Epithelial cell of prostate (primary cell): Measurements from ENCODE around the gene SPATA32.

Experiments
- DNase-seq: peaks from one replicate; pipeline ENCODE4 v3.0.0-alpha.2; 2011; ENCODE audit warnings: low read depth, low spot score
- H3K27ac ChIP-seq: fragments of 450-650 bp; 2 replicates; pipeline ENCODE4 v1.5.1; 2017; ENCODE audit warnings: mild to moderate bottlenecking

SPATA32 gene

GRCh38 chr17:45231481-45232116 is 30.3 kb downstream of the SPATA32 start:
- no peak for DNase-seq
- no peak overlapping the region for H3K27ac ChIP-seq

GRCh38 chr17:45230787-45231480 is 31.0 kb downstream of the SPATA32 start:
- no peak for DNase-seq
- H3K27ac ChIP-seq: no peak overlapping the region

GRCh38 chr17:45230410-45230786 is 31.5 kb downstream of the SPATA32 start:
- no peak for DNase-seq
- H3K27ac ChIP-seq: no peak overlapping the region

GRCh38 chr17:45229681-45230409 is 32.0 kb downstream of the SPATA32 start:
- no peak overlapping the region for H3K27ac ChIP-seq
- no peak for DNase-seq

- no peak for DNase-seq
- H3K27ac ChIP-seq: no peak overlapping the region
These were observed 32.9 kb downstream of the SPATA32 start for GRCh38 chr17:45228763-45229539.

- no peak overlapping the region for H3K27ac ChIP-seq
- no peak for DNase-seq
These were observed 33.8 kb downstream of the SPATA32 start for GRCh38 chr17:45227926-45228762.

- DNase-seq: no peak
- no peak overlapping the region for H3K27ac ChIP-seq
These were observed 34.6 kb downstream of the SPATA32 start for GRCh38 chr17:45227101-45227925.

- H3K27ac ChIP-seq: no peak overlapping the region
- no peak for DNase-seq
These were observed 35.3 kb downstream of the SPATA32 start for GRCh38 chr17:45226576-45226975.

- DNase-seq: no peak
- no peak overlapping the region for H3K27ac ChIP-seq
These were observed 35.8 kb downstream of the SPATA32 start for GRCh38 chr17:45225964-45226530.

- H3K27ac ChIP-seq: no peak overlapping the region
- DNase-seq: no peak
These were observed 36.7 kb downstream of the SPATA32 start for GRCh38 chr17:45225051-45225700.

GRCh38 chr17:45224671-45225050 is 37.2 kb downstream of the SPATA32 start:
- no peak overlapping the region for H3K27ac ChIP-seq
- DNase-seq: no peak

GRCh38 chr17:45223539-45224528 is 38.1 kb downstream of the SPATA32 start:
- H3K27ac ChIP-seq: no peak overlapping the region
- DNase-seq: no peak

- DNase-seq: no peak
- H3K27ac ChIP-seq: no peak overlapping the region
These were observed 38.8 kb downstream of the SPATA32 start for GRCh38 chr17:45222996-45223538.

GRCh38 chr17:45222289-45222995 is 39.5 kb downstream of the SPATA32 start:
- H3K27ac ChIP-seq: no peak overlapping the region
- no peak for DNase-seq

- no peak for DNase-seq
- no peak overlapping the region for H3K27ac ChIP-seq
These were observed 39.9 kb downstream of the SPATA32 start for GRCh38 chr17:45222014-45222288.
